SK-N-SH (cell line): ENCODE measurements around the gene CLEC4E. TPM values are rescaled to one million over a fixed set of nuclear protein-coding genes. Genes with fewer than 3 reads are reported as not detected.
"Not testable (repeated sequence)": the region's sequence is repeated elsewhere in the genome, so short reads cannot be mapped to it uniquely, and the experiment has no call there.

Source experiments
- CTCF ChIA-PET: fragments of 300-600, 350-600 bp; formaldehyde crosslinking; extraction: SDS; loops from one replicate; lab custom pipeline; 2021; lab: Yijun Ruan, JAX
- POLR2A ChIA-PET: fragments of 350-600 bp; sonication (Branson Sonifier 250); formaldehyde crosslinking; extraction: SDS; loops from one replicate; lab custom pipeline; 2020; ENCODE audit warnings: antibody characterized with exemption, inconsistent platforms; lab: Yijun Ruan, JAX
- DNase-seq: peaks from one replicate; pipeline ENCODE4 v3.0.0; 2012
- H2AFZ ChIP-seq: fragments of 200-600 bp; sonication (generic); 2 replicates; pipeline ENCODE4 v1.8.1; 2016; ENCODE audit warnings: antibody characterized with exemption, mild to moderate bottlenecking, low read depth
- H3F3A ChIP-seq: fragments of 200-600 bp; sonication (generic); replicated peaks from 2 replicates; pipeline ENCODE3; 2016; ENCODE audit warnings: antibody characterized with exemption, mild to moderate bottlenecking; ENCODE audit not compliant: insufficient read depth
- H3K27ac ChIP-seq, 2 experiments: fragments of 200-500 bp in 1 of 2; fragments of 200-600 bp in 1 of 2; sonication (Bioruptor generic) in 1 of 2; sonication (generic), shearing (Covaris generic) in 1 of 2; 2 replicates each; pipeline versions ENCODE4 v1.5.1 to v1.6.1; 2014 to 2016; ENCODE audit warnings: low read depth in 2 of 2, inconsistent platforms in 1 of 2, low read length in 1 of 2, mild to moderate bottlenecking in 1 of 2, mixed read lengths in 1 of 2
- H3K27me3 ChIP-seq: fragments of 200-600 bp; sonication (generic), shearing (Covaris generic); 2 replicates; pipeline ENCODE4 v1.6.1; 2016; ENCODE audit warnings: mixed run types; ENCODE audit not compliant: insufficient read depth
- H3K36me3 ChIP-seq, 2 experiments: fragments of 200-500 bp in 1 of 2; fragments of 200-600 bp in 1 of 2; sonication (Bioruptor generic) in 1 of 2; sonication (generic) in 1 of 2; replicated peaks in 1 of 2; 2 replicates each; pipeline versions ENCODE3 to v1.5.1; 2014 to 2016; ENCODE audit warnings: low read length in 1 of 2, mild to moderate bottlenecking in 1 of 2; ENCODE audit not compliant: insufficient read depth in 2 of 2, control insufficient read depth in 1 of 2
- H3K4me1 ChIP-seq, 2 experiments: fragments of 200-500 bp in 1 of 2; fragments of 200-600 bp in 1 of 2; sonication (Bioruptor generic) in 1 of 2; sonication (generic), shearing (Covaris generic) in 1 of 2; 2 replicates each; pipeline versions ENCODE4 v1.5.1 to v1.6.1; 2014 to 2016; ENCODE audit warnings: low read depth in 1 of 2, low read length in 1 of 2, mixed run types in 1 of 2; ENCODE audit not compliant: insufficient read depth in 2 of 2, control insufficient read depth in 1 of 2
- H3K4me2 ChIP-seq: fragments of 200-600 bp; sonication (generic), shearing (Covaris generic); 2 replicates; pipeline ENCODE4 v1.6.1; 2017; ENCODE audit warnings: mixed run types
- H3K4me3 ChIP-seq, 2 experiments: fragments of 200-500 bp in 1 of 2; fragments of 200-600 bp in 1 of 2; sonication (Bioruptor generic) in 1 of 2; sonication (generic), shearing (Covaris generic) in 1 of 2; 2 replicates each; pipeline versions ENCODE4 v1.5.1 to v1.8.1; 2014 to 2016; ENCODE audit warnings: low read depth in 2 of 2, inconsistent platforms in 1 of 2, low read length in 1 of 2, mild to moderate bottlenecking in 1 of 2, mixed read lengths in 1 of 2, moderate library complexity in 1 of 2
- H3K79me2 ChIP-seq: fragments of 200-600 bp; sonication (generic); 2 replicates; pipeline ENCODE4 v1.8.1; 2017; ENCODE audit warnings: mild to moderate bottlenecking; ENCODE audit not compliant: insufficient read depth
- H3K9ac ChIP-seq: fragments of 200-600 bp; sonication (generic); 2 replicates; pipeline ENCODE4 v1.6.1; 2017; ENCODE audit warnings: mixed run types
- H3K9me2 ChIP-seq: fragments of 200-600 bp; sonication (generic); 2 replicates; pipeline ENCODE4 v1.6.1; 2017; ENCODE audit warnings: mixed run types
- H3K9me3 ChIP-seq: fragments of 200-600 bp; sonication (generic); 2 replicates; pipeline ENCODE4 v1.6.1; 2017; ENCODE audit warnings: mixed run types, mild to moderate bottlenecking, moderate library complexity
- H4K20me1 ChIP-seq: fragments of 200-600 bp; sonication (generic); 2 replicates; pipeline ENCODE4 v1.6.1; 2017; ENCODE audit warnings: mild to moderate bottlenecking, mixed run types; ENCODE audit not compliant: insufficient read depth
- CHD2 ChIP-seq: fragments of 150-350 bp; IDR thresholded peaks from 2 replicates; pipeline ENCODE4 v1.6.1; 2018; ENCODE audit warnings: low read length; ENCODE audit not compliant: partially characterized antibody
- EP300 ChIP-seq, 2 experiments: IDR thresholded peaks; 2 replicates each; pipeline versions ENCODE4 v1.4.0 to v1.6.1; 2012; ENCODE audit warnings: borderline replicate concordance in 1 of 2, low read depth in 1 of 2, low read length in 1 of 2
- EZH2phosphoT487 ChIP-seq: fragments of 200-600 bp; sonication (generic); IDR thresholded peaks from 2 replicates; pipeline ENCODE4 v1.6.1; 2017; ENCODE audit warnings: low read depth, mixed run types, mild to moderate bottlenecking, antibody characterized with exemption, moderate library complexity, borderline replicate concordance
- FOSL2 ChIP-seq: IDR thresholded peaks from 2 replicates; pipeline ENCODE4 v1.4.0; 2012; ENCODE audit warnings: low read depth, mild to moderate bottlenecking, moderate library complexity, borderline replicate concordance
- GATA2 ChIP-seq: sonication (generic); formaldehyde crosslinking; IDR thresholded peaks from 2 replicates; pipeline ENCODE4 v1.5.0; 2020; ENCODE audit warnings: mild to moderate bottlenecking, missing genetic modification reagents
- JUND ChIP-seq: IDR thresholded peaks from 2 replicates; pipeline ENCODE4 v1.4.0; 2012
- MAX ChIP-seq: IDR thresholded peaks from 2 replicates; pipeline ENCODE4 v1.4.0; 2012; ENCODE audit warnings: low read depth
- MEF2A ChIP-seq: IDR thresholded peaks from 2 replicates; pipeline ENCODE4 v1.4.0; 2012; ENCODE audit warnings: low read depth, borderline replicate concordance
- NFIC ChIP-seq: IDR thresholded peaks from 2 replicates; pipeline ENCODE4 v1.4.0; 2012; ENCODE audit warnings: borderline replicate concordance
- PBX3 ChIP-seq: IDR thresholded peaks from 2 replicates; pipeline ENCODE4; 2012
- RAD21 ChIP-seq: IDR thresholded peaks from 2 replicates; pipeline ENCODE4 v1.6.1; 2012; ENCODE audit warnings: mild to moderate bottlenecking, low read length
- RCOR1 ChIP-seq: fragments of 150-350 bp; IDR thresholded peaks from 2 replicates; pipeline ENCODE4 v1.6.1; 2017; ENCODE audit warnings: antibody characterized with exemption, low read length
- SIN3A ChIP-seq: IDR thresholded peaks from 2 replicates; pipeline ENCODE4 v1.6.1; 2012; ENCODE audit warnings: low read depth, mild to moderate bottlenecking, low read length, moderate library complexity, borderline replicate concordance
- SMC3 ChIP-seq: IDR thresholded peaks from 2 replicates; pipeline ENCODE4 v1.6.1; 2012; ENCODE audit warnings: low read depth, low read length, improper control_type of control experiment
- TAF1 ChIP-seq: IDR thresholded peaks from 2 replicates; pipeline ENCODE4 v1.6.1; 2012; ENCODE audit warnings: low read depth, mild to moderate bottlenecking, low read length, moderate library complexity, borderline replicate concordance
- TCF12 ChIP-seq: IDR thresholded peaks from 2 replicates; pipeline ENCODE4 v1.4.0; 2012
- USF2 ChIP-seq: fragments of 150-350 bp; IDR thresholded peaks from 2 replicates; pipeline ENCODE4 v1.6.1; 2017; ENCODE audit warnings: antibody characterized with exemption, low read length, low read depth, borderline replicate concordance
- YY1 ChIP-seq: IDR thresholded peaks from 2 replicates; pipeline ENCODE4 v1.4.0; 2012; ENCODE audit warnings: low read depth, mild to moderate bottlenecking
- WGBS: methylation state at CpG from one replicate; pipeline ENCODE4 v1.1.6; 2017; ENCODE audit warnings: low lambda C conversion rate; 5-methylcytosine and 5-hydroxymethylcytosine counted together
- polyA plus RNA-seq, 3 experiments: library from polyadenylated mRNA; depleted of rRNA; stranded (reverse); fragments of >200 nt; gene quantifications; 2 replicates each; pipeline ENCODE4 v1.2.3, GENCODE V29; 2012

CLEC4E gene
- polyA plus RNA-seq, 1 of the 3 experiments (the other 2 are of a cell fraction), result not detected

- Histone ChIP-seq H3F3A (no peaks in the 10 kb centered on the region), H3K4me3 (no peak overlapping the region), H3K36me3 (no peaks in the 10 kb centered on the region), H3K27ac (no peak overlapping the region), H4K20me1 (no peaks in the 10 kb centered on the region), H3K9me3 (no peaks in the 10 kb centered on the region), H3K9me2 (no peaks in the 10 kb centered on the region), H2AFZ (no peak overlapping the region), H3K4me2 (no peak overlapping the region), H3K79me2 (no peaks in the 10 kb centered on the region), H3K9ac (no peak overlapping the region), H3K4me1 (no peaks in the 10 kb centered on the region), H3K27me3 (no peaks in the 10 kb centered on the region; the same call in 1 of the 2 replicates)
- POLR2A ChIA-PET, result no interaction called here
- DNase-seq, result no peak
- WGBS, result 0% methylated on average over 2 of the region's 2 CpGs
- TF ChIP-seq PBX3 (no peak), EP300 (IDR thresholded peaks at IDR 0.05; ENCODE audit: borderline replicate concordance in 1 of 2, low read depth in 1 of 2, low read length in 1 of 2) (no peak), RCOR1 (no peak), JUND (no peak), TAF1 (no peak), FOSL2 (no peak), SMC3 (no peak), CHD2 (no peak), USF2 (no peak), SIN3A (no peak), NFIC (no peak), MEF2A (no peak), MAX (no peak), YY1 (no peak), RAD21 (no peak), TCF12 (no peak), GATA2 (CRISPR knock-in tag) (no peak)
- CTCF ChIA-PET, result no interaction called here
Measured at GRCh38 chr12:8572507-8572906, 31.8 kb upstream of the CLEC4E start.

GRCh38 chr12:8566525-8566924 is 25.8 kb upstream of the CLEC4E start:
- Histone ChIP-seq H3K4me2 (no peak overlapping the region), H3F3A (no peaks in the 10 kb centered on the region), H3K36me3 (no peaks in the 10 kb centered on the region), H3K27ac (no peak overlapping the region), H3K79me2 (no peaks in the 10 kb centered on the region), H3K9me2 (no peaks in the 10 kb centered on the region), H4K20me1 (no peaks in the 10 kb centered on the region), H3K9me3 (no peaks in the 10 kb centered on the region), H3K9ac (no peak overlapping the region), H2AFZ (no peak overlapping the region), H3K4me3 (no peak overlapping the region), H3K4me1 (no peaks in the 10 kb centered on the region), H3K27me3 (no peaks in the 10 kb centered on the region)
- POLR2A ChIA-PET, result no interaction called here
- TF ChIP-seq EZH2phosphoT487, result no peak
- no peak for DNase-seq
- CTCF ChIA-PET, result no interaction called here

GRCh38 chr12:8566052-8566451 is 25.3 kb upstream of the CLEC4E start:
- H4K20me1 ChIP-seq, H2AFZ ChIP-seq, H3K36me3 ChIP-seq, H3K9me2 ChIP-seq, H3K4me3 ChIP-seq, H3K9ac ChIP-seq, H3F3A ChIP-seq, CTCF ChIA-PET, H3K4me1 ChIP-seq, H3K9me3 ChIP-seq, H3K4me2 ChIP-seq, H3K27me3 ChIP-seq, H3K27ac ChIP-seq, H3K79me2 ChIP-seq, POLR2A ChIA-PET, DNase-seq: not testable (repeated sequence)
- 24% methylated on average over 2 of the region's 2 CpGs for WGBS
